A549 (cell line): ENCODE data around the gene MRPL22.

ENCODE experiments used
- CHD2 ChIP-seq: fragments of 150-350 bp; IDR thresholded peaks from 2 replicates; pipeline ENCODE4 v1.6.1; 2014; ENCODE audit warnings: low read length; ENCODE audit not compliant: partially characterized antibody
- CTCF ChIP-seq: fragments of >200 bp; sonication (Bioruptor Twin); formaldehyde crosslinking; IDR thresholded peaks from 3 replicates; pipeline ENCODE4 v1.5.1; 2016
- MAX ChIP-seq: IDR thresholded peaks from 2 replicates; pipeline ENCODE4 v1.6.1; 2012
- MYC ChIP-seq: IDR thresholded peaks from 2 replicates; pipeline ENCODE4 v1.6.1; 2012; ENCODE audit warnings: mild to moderate bottlenecking, inconsistent platforms, low read length, improper control_type of control experiment, borderline replicate concordance

- TF ChIP-seq MYC: no peak
- TF ChIP-seq CHD2: no peak
- no peak for TF ChIP-seq MAX
- no peak for TF ChIP-seq CTCF
These were observed 8.9 kb downstream of the MRPL22 start for GRCh38 chr5:154949781-154950180.
